GM21447 (cell line): ENCODE measurements around the gene MUC5AC.
"Not testable (repeated sequence)": the region's sequence is repeated elsewhere in the genome, so short reads cannot be mapped to it uniquely, and the experiment has no call there.

Experiments
- ATAC-seq: cut with Tn5 transposase; IDR thresholded peaks from one replicate; pipeline ENCODE4 v1.9.1; 2021; ENCODE audit not compliant: unreplicated experiment

Gene MUC5AC

GRCh38 chr11:1148752-1149180 is 9.0 kb upstream of the MUC5AC start:
- ATAC-seq: no peak

GRCh38 chr11:1149545-1149944 is 8.2 kb upstream of the MUC5AC start:
- no peak for ATAC-seq

GRCh38 chr11:1150116-1150515 is 7.6 kb upstream of the MUC5AC start:
- ATAC-seq: no peak

- no peak for ATAC-seq
These were observed 6.9 kb upstream of the MUC5AC start for GRCh38 chr11:1150769-1151365.

GRCh38 chr11:1151366-1152315 is 6.1 kb upstream of the MUC5AC start:
- no peak for ATAC-seq

- ATAC-seq: no peak
These were observed 5.2 kb upstream of the MUC5AC start for GRCh38 chr11:1152316-1153104.

- ATAC-seq: no peak
These were observed 4.4 kb upstream of the MUC5AC start for GRCh38 chr11:1153105-1153950.

- no peak for ATAC-seq
These were observed 3.7 kb upstream of the MUC5AC start for GRCh38 chr11:1153951-1154493.

- not testable (repeated sequence) for ATAC-seq
These were observed 3.1 kb upstream of the MUC5AC start for GRCh38 chr11:1154656-1155055.

- ATAC-seq: no peak
These were observed 2.5 kb upstream of the MUC5AC start for GRCh38 chr11:1155274-1155693.

GRCh38 chr11:1156506-1157340 is 1.0 kb upstream of the MUC5AC start:
- ATAC-seq: no peak

- ATAC-seq: no peak
These were observed 460 bp upstream of the MUC5AC start for GRCh38 chr11:1157341-1157644.

GRCh38 chr11:1158681-1159487 is 1.1 kb downstream of the MUC5AC start:
- no peak for ATAC-seq

GRCh38 chr11:1159488-1160220 is 1.9 kb downstream of the MUC5AC start:
- ATAC-seq: not testable (repeated sequence)

GRCh38 chr11:1160231-1161101 is 2.7 kb downstream of the MUC5AC start:
- ATAC-seq: no peak

- ATAC-seq: no peak
These were observed 3.8 kb downstream of the MUC5AC start for GRCh38 chr11:1161410-1162137.

GRCh38 chr11:1162138-1162475 is 4.4 kb downstream of the MUC5AC start:
- ATAC-seq: no peak
